Measurements from ENCODE around the gene DCLK2.

The DCLK2 gene

GRCh38 chr4:150235808-150236271 is 157.6 kb downstream of the DCLK2 start:
- no peak for DNase-seq (ENCODE audit: low read depth in 1 of 2, low spot score in 1 of 2)

DNA sequence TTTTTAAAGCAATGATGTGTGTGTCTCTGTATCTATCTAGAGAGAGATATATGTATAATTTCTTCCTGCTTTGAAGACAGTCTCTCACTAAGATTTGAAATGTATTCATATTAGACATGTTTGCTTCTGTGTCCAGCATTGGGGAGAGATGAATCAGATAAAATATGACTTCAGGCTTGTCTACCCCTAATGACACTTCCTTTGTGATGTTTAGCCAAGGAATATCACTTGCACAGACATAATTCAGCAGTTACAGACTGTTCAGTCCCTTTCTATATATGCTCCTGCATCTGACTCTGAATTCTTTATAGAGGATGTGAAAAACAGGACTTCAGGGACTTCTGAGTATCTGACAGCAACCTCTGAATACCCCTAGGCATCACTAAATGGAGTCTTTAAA is 158.4 kb downstream of the DCLK2 start:
- no peak for DNase-seq (ENCODE audit: low read depth in 1 of 2, low spot score in 1 of 2)

DNA sequence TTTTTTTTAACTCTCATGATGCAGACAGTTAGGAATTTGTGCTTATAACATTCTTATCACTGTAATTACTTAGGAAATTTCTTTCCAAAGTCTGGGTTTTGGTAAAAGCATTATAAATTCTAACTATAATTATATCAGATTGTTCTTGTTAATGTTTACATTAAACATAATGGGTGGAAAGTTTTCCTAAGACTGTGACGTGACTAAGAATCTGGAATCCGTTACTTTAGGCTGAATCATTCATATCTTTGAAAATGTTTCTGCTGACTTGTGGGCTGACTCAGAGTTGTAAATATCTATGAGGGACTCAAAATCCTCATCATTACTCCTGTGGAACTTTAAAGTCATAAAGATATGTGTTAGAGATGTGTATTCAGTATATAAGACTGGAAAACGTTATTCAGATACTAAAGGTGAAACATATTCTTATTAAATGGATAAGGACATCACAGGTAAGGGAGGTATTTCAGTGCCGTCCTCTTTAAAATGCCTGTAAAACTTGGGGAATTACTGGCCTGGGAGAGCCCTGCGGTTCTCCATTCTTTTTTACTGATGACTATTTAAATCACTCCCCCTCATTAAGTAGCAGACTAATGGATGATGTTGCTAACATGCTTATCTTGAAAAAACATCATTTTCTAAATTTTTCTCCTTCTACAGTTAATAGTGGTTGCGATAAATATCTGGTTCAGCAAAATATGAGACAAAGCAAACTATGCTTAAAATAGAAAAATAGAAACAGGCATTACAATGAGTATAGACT is 159.0 kb downstream of the DCLK2 start:
- DNase-seq (ENCODE audit: low read depth in 1 of 2, low spot score in 1 of 2) = no peak

DNA sequence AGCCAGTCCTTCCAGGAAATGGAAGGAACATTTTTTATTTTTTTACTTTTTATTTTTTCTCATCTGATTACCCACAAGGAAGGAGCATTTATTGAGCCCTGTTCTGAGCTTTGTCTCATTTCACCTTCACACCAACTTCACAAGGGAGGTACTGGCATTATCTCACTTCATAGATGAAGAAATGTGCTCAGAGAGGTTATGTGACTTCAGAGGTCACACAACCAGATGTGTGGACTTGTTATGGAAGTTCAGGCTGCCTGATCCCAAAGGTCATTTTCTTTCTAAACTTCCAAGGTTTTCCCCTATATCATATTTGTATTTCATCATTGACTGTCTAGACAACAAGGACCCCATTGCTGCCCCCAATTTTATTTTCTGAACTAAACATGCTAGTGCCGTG is 160.3 kb downstream of the DCLK2 start:
- no peak for DNase-seq (ENCODE audit: low read depth in 1 of 2, low spot score in 1 of 2)

GRCh38 chr4:150240011-150240410 is 161.8 kb downstream of the DCLK2 start:
- DNase-seq (ENCODE audit: low read depth in 1 of 2, low spot score in 1 of 2) = no peak

- DNase-seq (ENCODE audit: low read depth in 1 of 2, low spot score in 1 of 2) = no peak
Observed at GRCh38 chr4:150242820-150243458, 164.7 kb downstream of the DCLK2 start.

DNA sequence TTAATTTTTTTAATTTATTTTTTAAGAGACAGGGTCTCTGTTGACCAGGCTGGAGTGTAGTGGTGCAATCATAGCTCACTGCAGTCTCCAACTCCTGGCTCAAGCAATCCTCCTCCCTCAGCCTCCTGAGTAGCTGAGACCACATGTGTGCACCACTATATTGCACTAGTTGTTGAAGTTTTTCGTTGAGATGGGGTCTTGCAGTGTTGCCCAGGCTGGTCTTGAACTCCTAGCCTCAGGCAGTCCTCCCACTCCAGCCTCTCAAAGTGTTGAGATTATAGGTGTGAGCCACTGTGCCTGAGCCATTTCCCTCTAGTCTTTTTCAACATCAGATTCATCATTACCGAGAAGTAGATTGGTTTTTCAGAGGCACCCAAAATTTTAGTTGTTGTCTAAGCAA is 165.7 kb downstream of the DCLK2 start:
- no peak for DNase-seq (ENCODE audit: low read depth in 1 of 2, low spot score in 1 of 2)

- no peak for DNase-seq (ENCODE audit: low read depth in 1 of 2, low spot score in 1 of 2)
Observed at GRCh38 chr4:150244600-150244999, 166.4 kb downstream of the DCLK2 start.

- DNase-seq (ENCODE audit: low read depth in 1 of 2, low spot score in 1 of 2) = no peak
Observed at GRCh38 chr4:150247184-150247583, 168.9 kb downstream of the DCLK2 start.

- no peak for DNase-seq (ENCODE audit: low read depth in 1 of 2, low spot score in 1 of 2)
Observed at GRCh38 chr4:150248181-150248580, 169.9 kb downstream of the DCLK2 start.

DNA sequence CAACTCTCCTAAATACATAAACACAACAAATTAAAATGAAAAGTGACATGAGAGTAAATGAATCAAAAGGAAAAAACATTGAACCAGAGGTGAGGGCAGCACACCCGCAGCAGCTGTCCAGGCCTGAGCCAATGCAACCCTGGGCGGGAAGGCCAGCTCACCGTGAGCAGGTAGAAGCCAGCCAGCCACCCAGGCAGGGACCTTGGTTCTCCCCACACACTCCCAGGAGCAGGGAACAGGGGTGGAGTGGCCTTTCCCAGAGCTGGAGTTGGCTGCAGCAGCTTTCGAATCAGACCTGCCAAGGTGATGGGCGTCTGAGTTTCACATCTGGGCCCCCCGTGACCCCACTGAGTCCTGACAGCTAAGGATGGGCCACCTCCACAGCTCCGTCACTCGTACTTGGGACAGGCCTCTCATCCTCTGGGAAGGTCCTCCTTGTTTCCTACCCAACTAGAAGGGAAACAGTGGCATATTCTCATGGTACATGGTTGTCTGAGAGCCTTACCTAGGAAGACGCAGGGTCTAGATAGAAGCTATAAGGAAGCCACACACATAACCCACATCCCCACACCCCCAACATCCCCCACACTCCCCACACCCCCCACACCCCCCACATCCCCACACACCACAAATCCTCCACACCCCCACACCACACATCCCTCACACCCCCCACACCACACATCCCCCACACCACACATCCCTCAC is 172.2 kb downstream of the DCLK2 start:
- DNase-seq (ENCODE audit: low read depth in 1 of 2, low spot score in 1 of 2) = no peak

- DNase-seq (ENCODE audit: low read depth in 1 of 2, low spot score in 1 of 2) = no peak
Observed at GRCh38 chr4:150250998-150251651, 172.9 kb downstream of the DCLK2 start.

- DNase-seq (ENCODE audit: low read depth in 1 of 2, low spot score in 1 of 2) = no peak
Observed at GRCh38 chr4:150251752-150252190, 173.5 kb downstream of the DCLK2 start.

DNA sequence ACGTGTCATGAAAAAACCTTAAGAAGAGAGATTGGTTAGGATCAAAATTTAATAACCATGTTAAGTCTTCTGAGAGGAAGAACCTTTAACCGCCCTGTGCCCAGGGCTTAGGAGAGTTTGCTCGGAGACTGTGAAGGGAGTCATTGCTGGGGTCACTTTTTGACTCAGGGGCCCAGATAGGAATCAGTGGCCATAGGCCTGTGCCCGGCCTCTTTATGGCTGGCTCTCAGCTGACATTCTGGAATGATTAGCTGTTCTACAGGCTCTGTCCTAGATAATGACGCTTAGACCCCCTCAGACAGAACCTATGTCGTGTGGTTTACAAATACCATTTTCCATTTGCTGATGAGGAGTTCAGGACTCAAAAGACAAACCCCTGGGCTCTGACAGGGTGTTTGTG is 174.1 kb downstream of the DCLK2 start:
- no peak for DNase-seq (ENCODE audit: low read depth in 1 of 2, low spot score in 1 of 2)

- DNase-seq (ENCODE audit: low read depth in 1 of 2, low spot score in 1 of 2) = no peak
Observed at GRCh38 chr4:150252741-150253140, 174.5 kb downstream of the DCLK2 start.

GRCh38 chr4:150253416-150253815 is 175.2 kb downstream of the DCLK2 start:
- no peak for DNase-seq (ENCODE audit: low read depth in 1 of 2, low spot score in 1 of 2)

DNA sequence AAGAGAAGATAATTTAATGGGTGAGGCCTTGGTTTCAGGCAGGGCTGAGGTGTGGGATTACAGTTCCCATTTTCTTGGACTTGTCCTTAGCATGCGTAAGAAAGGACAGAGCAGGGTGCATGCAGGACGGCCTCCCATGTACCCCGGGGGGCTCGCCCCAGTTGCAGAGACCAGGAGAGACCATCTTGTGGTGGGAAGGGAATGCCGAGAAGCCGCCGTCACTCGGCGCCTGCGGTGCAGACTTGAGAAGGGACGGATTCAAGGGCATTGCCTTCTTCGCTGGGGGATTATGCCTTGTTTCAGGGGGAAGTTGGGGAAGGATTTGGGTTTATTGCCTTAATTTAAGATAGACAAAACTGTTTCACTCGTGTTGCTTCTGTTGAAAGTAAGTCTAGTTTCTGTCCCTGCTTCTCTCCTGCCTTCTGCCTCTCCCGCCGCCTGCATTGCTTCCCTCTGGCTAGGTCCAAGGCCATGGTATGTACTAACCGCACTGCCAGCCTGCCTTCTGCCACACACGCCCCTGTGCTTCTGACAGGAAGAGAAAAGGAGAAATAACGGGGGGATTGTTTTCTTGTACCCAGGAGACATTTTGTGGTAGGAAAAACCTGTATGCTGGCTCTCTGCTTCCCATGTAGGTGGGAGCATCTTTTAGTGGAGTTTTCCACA is 175.9 kb downstream of the DCLK2 start:
- DNase-seq (ENCODE audit: low read depth in 1 of 2, low spot score in 1 of 2) = no peak

- DNase-seq (ENCODE audit: low read depth in 1 of 2, low spot score in 1 of 2) = no peak
Observed at GRCh38 chr4:150255610-150256224, 177.5 kb downstream of the DCLK2 start.

GRCh38 chr4:150256225-150256620 is 178.0 kb downstream of the DCLK2 start:
- DNase-seq (ENCODE audit: low read depth in 1 of 2, low spot score in 1 of 2) = no peak

- DNase-seq (ENCODE audit: low read depth in 1 of 2, low spot score in 1 of 2) = no peak
Observed at GRCh38 chr4:150256841-150257730, 178.8 kb downstream of the DCLK2 start.

All from activated CD4-positive, alpha-beta T cell treated with anti-CD3 and anti-CD28 coated beads, Interleukin-2, amount 50 U/mL, for 24 hours (primary cell).